ENCODE results near the gene NEK2. TPM values are rescaled to one million over a fixed set of nuclear protein-coding genes. Genes with fewer than 3 reads are reported as not detected.

The NEK2 gene
- total RNA-seq, 1 experiment from 2014 or later = 47.5 TPM

DNA sequence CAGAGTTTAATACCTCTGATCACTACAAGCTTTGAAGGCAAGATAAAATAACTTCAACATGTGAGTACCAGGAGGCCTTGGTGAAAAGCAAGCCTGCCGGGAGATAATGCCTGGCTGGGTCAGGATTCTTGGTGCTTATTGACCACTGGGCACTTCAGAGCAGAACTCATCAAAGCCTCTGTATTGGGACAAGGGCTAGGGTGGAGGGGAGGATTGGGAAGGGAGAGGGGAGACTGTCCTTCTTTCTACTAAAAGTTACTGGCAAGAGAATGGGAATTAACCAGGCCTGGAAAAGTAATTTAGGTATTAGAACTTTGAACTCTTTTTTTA lies 35.2 kb downstream of the NEK2 start:
- no peak overlapping the region for H3K4me2 ChIP-seq (ENCODE audit: low read length)
- peak overlapping the region; percentile 52 for H3K27ac ChIP-seq (ENCODE audit: low read length)
- H3K79me2 ChIP-seq (ENCODE audit: low read length) = no peaks in the 10 kb centered on the region
- no peak overlapping the region for H3K9ac ChIP-seq (ENCODE audit: low read length)
- ChIA-PET POLR2A (ENCODE audit: unreplicated experiment) (no interaction called here), CTCF (no interaction called here)
- H2AFZ ChIP-seq (ENCODE audit: low read length) = no peak overlapping the region
- peaks cover 32% of the 10 kb centered on the region for H3K4me1 ChIP-seq (ENCODE audit: insufficient read depth, low read length)
- no peak overlapping the region for H3K4me3 ChIP-seq (ENCODE audit: low read length)
- DNase-seq = no peak
- no peaks in the 10 kb centered on the region for H3K9me3 ChIP-seq (ENCODE audit: low read length)
- intact Hi-C loops (cut with micrococcal nuclease) = no loop called here
- H3F3A ChIP-seq (ENCODE audit: low read length, unreplicated experiment) = no peaks in the 10 kb centered on the region
- no TSS peak for BruUV-seq (replicated peaks)
- H3K27me3 ChIP-seq (ENCODE audit: low read length) = no peaks in the 10 kb centered on the region
- no peaks in the 10 kb centered on the region for H4K20me1 ChIP-seq (ENCODE audit: low read length)
- H3K9me2 ChIP-seq (replicated peaks; ENCODE audit: low read length) = no peaks in the 10 kb centered on the region
- no peaks in the 10 kb centered on the region for H3K36me3 ChIP-seq (ENCODE audit: low read depth, low read length)
- no peak for ATAC-seq
- TF ChIP-seq, protein P1, sequence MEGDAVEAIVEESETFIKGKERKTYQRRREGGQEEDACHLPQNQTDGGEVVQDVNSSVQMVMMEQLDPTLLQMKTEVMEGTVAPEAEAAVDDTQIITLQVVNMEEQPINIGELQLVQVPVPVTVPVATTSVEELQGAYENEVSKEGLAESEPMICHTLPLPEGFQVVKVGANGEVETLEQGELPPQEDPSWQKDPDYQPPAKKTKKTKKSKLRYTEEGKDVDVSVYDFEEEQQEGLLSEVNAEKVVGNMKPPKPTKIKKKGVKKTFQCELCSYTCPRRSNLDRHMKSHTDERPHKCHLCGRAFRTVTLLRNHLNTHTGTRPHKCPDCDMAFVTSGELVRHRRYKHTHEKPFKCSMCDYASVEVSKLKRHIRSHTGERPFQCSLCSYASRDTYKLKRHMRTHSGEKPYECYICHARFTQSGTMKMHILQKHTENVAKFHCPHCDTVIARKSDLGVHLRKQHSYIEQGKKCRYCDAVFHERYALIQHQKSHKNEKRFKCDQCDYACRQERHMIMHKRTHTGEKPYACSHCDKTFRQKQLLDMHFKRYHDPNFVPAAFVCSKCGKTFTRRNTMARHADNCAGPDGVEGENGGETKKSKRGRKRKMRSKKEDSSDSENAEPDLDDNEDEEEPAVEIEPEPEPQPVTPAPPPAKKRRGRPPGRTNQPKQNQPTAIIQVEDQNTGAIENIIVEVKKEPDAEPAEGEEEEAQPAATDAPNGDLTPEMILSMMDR (conservative IDR thresholded peaks at IDR 0.05; ENCODE audit: low read depth, low read length) = no peak
- TF ChIP-seq EZH2 (IDR thresholded peaks at IDR 0.05; ENCODE audit: low read length, unreplicated experiment) = no peak
- no peak for TF ChIP-seq EZH2phosphoT487 (IDR thresholded peaks at IDR 0.05; ENCODE audit: borderline replicate concordance, low read length)

- peaks cover 32% of the 10 kb centered on the region for H3K4me1 ChIP-seq (ENCODE audit: insufficient read depth, low read length)
- CTCF ChIA-PET = no interaction called here
- TF ChIP-seq, protein P1 (conservative IDR thresholded peaks at IDR 0.05; ENCODE audit: low read depth, low read length) = no peak
- TF ChIP-seq EZH2phosphoT487 (IDR thresholded peaks at IDR 0.05; ENCODE audit: borderline replicate concordance, low read length) = no peak
- no peak for TF ChIP-seq EZH2 (IDR thresholded peaks at IDR 0.05; ENCODE audit: low read length, unreplicated experiment)
- H3K36me3 ChIP-seq (ENCODE audit: low read depth, low read length) = no peaks in the 10 kb centered on the region
- no peaks in the 10 kb centered on the region for H4K20me1 ChIP-seq (ENCODE audit: low read length)
- H3K9me3 ChIP-seq (ENCODE audit: low read length) = no peaks in the 10 kb centered on the region
- no peaks in the 10 kb centered on the region for H3K9me2 ChIP-seq (replicated peaks; ENCODE audit: low read length)
- H3K27ac ChIP-seq (ENCODE audit: low read length) = peak overlapping the region; percentile 52
- no peak overlapping the region for H2AFZ ChIP-seq (ENCODE audit: low read length)
- ATAC-seq (peak; percentile 27; the same call in 1 of the 2 replicates), DNase-seq (peak; percentile 70)
- H3K9ac ChIP-seq (ENCODE audit: low read length) = no peak overlapping the region
- no peaks in the 10 kb centered on the region for H3F3A ChIP-seq (ENCODE audit: low read length, unreplicated experiment)
- H3K79me2 ChIP-seq (ENCODE audit: low read length) = no peaks in the 10 kb centered on the region
- intact Hi-C loops (cut with micrococcal nuclease) = no loop called here
- POLR2A ChIA-PET (ENCODE audit: unreplicated experiment) = no interaction called here
- BruUV-seq (replicated peaks) = no TSS peak
- no peak overlapping the region for H3K4me3 ChIP-seq (ENCODE audit: low read length)
- H3K27me3 ChIP-seq (ENCODE audit: low read length) = no peaks in the 10 kb centered on the region
- H3K4me2 ChIP-seq (ENCODE audit: low read length) = peak overlapping the region; percentile 30; the same call in 1 of the 2 replicates
Measured at GRCh38 chr1:211639475-211640300, 35.7 kb downstream of the NEK2 start.

DNA sequence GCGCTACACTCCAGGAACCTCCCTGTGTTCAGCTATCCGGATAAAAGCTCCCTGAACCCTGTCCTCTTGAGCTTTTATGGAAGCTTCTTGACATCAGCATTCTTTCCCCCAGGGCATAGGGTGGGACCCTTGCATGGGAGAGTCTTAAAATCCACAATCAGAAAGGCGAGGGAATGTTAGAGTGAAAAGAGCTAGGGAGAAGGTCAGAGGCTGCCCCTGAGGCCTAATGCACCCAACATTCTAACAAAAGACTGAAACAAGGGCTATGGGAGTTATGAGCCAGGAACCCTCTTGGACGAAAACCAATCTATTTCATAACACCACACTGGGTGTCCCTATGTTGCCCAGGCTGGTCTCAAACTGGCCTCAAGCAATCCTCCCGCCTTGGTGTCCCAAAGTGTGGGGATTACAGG lies 36.7 kb downstream of the NEK2 start:
- H3K9me2 ChIP-seq (replicated peaks; ENCODE audit: low read length) = no peaks in the 10 kb centered on the region
- no peak overlapping the region for H3K9ac ChIP-seq (ENCODE audit: low read length)
- H4K20me1 ChIP-seq (ENCODE audit: low read length) = no peaks in the 10 kb centered on the region
- intact Hi-C loops (cut with micrococcal nuclease) = no loop called here
- TF ChIP-seq EZH2phosphoT487 (IDR thresholded peaks at IDR 0.05; ENCODE audit: borderline replicate concordance, low read length) (no peak), EZH2 (IDR thresholded peaks at IDR 0.05; ENCODE audit: low read length, unreplicated experiment) (no peak)
- TF ChIP-seq, protein P1 (conservative IDR thresholded peaks at IDR 0.05; ENCODE audit: low read depth, low read length) = no peak
- no peaks in the 10 kb centered on the region for H3K36me3 ChIP-seq (ENCODE audit: low read depth, low read length)
- H3K4me3 ChIP-seq (ENCODE audit: low read length) = no peak overlapping the region
- no peak overlapping the region for H3K27ac ChIP-seq (ENCODE audit: low read length)
- no peak overlapping the region for H2AFZ ChIP-seq (ENCODE audit: low read length)
- H3K27me3 ChIP-seq (ENCODE audit: low read length) = no peaks in the 10 kb centered on the region
- DNase-seq (no peak), ATAC-seq (no peak)
- H3K4me1 ChIP-seq (ENCODE audit: insufficient read depth, low read length) = peaks cover 27% of the 10 kb centered on the region
- H3K4me2 ChIP-seq (ENCODE audit: low read length) = no peak overlapping the region
- H3K9me3 ChIP-seq (ENCODE audit: low read length) = no peaks in the 10 kb centered on the region
- H3F3A ChIP-seq (ENCODE audit: low read length, unreplicated experiment) = no peaks in the 10 kb centered on the region
- ChIA-PET CTCF (no interaction called here), POLR2A (ENCODE audit: unreplicated experiment) (no interaction called here)
- H3K79me2 ChIP-seq (ENCODE audit: low read length) = no peaks in the 10 kb centered on the region
- no TSS peak for BruUV-seq (replicated peaks)

Measured in PC-3 (cell line).